Measurements from ENCODE around the gene ARL4A.

ARL4A gene

GRCh38 chr7:12716722-12717121 lies 29.3 kb downstream of the ARL4A start:
- TF ChIP-seq CTCF (conservative IDR thresholded peaks at IDR 0.05; ENCODE audit: control insufficient read depth, insufficient read depth, low read depth, low read length) = no peak
- H3K4me3 ChIP-seq (ENCODE audit: control insufficient read depth, low read depth, low read length) = no peak overlapping the region
- no peak for DNase-seq (ENCODE audit: low read depth)

DNA sequence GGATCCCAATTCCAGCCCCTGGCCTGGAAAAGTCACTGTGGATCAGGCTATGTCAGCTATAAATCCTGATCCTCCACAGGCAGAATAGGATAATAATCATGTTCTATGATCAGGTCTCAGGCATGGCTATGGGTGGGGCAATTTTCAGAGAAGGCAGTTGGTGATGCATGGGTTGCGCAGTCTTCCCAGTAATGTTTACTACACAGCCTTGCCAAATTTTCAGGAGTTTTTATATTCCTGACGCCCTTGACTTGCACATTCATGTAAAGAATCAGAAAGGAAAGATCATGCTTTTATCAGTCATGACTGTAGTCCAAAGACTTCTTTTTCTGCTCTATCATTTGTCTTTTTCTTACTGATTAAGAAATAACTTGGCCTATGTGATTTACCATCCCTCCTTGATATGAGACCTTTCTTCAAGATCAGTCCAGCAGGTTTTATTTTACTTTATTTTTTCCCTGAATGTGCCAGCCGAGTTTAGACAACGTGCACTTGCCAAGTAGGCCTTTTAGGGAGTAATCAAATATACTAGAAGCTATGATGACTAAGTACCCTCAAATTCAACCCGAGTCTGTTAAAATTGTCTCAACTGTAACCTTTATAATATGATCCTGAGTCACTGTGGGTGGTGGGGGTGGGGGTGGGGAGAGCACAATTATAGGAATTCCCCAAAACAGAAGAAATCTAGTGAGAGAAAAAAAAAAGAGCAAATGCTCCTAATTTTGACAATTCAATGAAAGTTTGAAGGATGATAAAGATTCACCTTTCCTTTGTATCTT lies 31.9 kb downstream of the ARL4A start:
- H3K4me3 ChIP-seq (ENCODE audit: control insufficient read depth, low read depth, low read length) = no peak overlapping the region
- peak; percentile 92 for DNase-seq (ENCODE audit: low read depth)
- no peak for TF ChIP-seq CTCF (conservative IDR thresholded peaks at IDR 0.05; ENCODE audit: control insufficient read depth, insufficient read depth, low read depth, low read length)

GRCh38 chr7:12719981-12720865 lies 32.8 kb downstream of the ARL4A start:
- TF ChIP-seq CTCF (conservative IDR thresholded peaks at IDR 0.05; ENCODE audit: control insufficient read depth, insufficient read depth, low read depth, low read length) = no peak
- H3K4me3 ChIP-seq (ENCODE audit: control insufficient read depth, low read depth, low read length) = no peak overlapping the region
- no peak for DNase-seq (ENCODE audit: low read depth)

GRCh38 chr7:12721286-12721830 lies 33.9 kb downstream of the ARL4A start:
- no peak for DNase-seq (ENCODE audit: low read depth)
- TF ChIP-seq CTCF (conservative IDR thresholded peaks at IDR 0.05; ENCODE audit: control insufficient read depth, insufficient read depth, low read depth, low read length) = no peak
- no peak overlapping the region for H3K4me3 ChIP-seq (ENCODE audit: control insufficient read depth, low read depth, low read length)

- no peak overlapping the region for H3K4me3 ChIP-seq (ENCODE audit: control insufficient read depth, low read depth, low read length)
- DNase-seq (ENCODE audit: low read depth) = no peak
- TF ChIP-seq CTCF (conservative IDR thresholded peaks at IDR 0.05; ENCODE audit: control insufficient read depth, insufficient read depth, low read depth, low read length) = no peak
Observed at GRCh38 chr7:12722136-12722535, 34.7 kb downstream of the ARL4A start.

DNA sequence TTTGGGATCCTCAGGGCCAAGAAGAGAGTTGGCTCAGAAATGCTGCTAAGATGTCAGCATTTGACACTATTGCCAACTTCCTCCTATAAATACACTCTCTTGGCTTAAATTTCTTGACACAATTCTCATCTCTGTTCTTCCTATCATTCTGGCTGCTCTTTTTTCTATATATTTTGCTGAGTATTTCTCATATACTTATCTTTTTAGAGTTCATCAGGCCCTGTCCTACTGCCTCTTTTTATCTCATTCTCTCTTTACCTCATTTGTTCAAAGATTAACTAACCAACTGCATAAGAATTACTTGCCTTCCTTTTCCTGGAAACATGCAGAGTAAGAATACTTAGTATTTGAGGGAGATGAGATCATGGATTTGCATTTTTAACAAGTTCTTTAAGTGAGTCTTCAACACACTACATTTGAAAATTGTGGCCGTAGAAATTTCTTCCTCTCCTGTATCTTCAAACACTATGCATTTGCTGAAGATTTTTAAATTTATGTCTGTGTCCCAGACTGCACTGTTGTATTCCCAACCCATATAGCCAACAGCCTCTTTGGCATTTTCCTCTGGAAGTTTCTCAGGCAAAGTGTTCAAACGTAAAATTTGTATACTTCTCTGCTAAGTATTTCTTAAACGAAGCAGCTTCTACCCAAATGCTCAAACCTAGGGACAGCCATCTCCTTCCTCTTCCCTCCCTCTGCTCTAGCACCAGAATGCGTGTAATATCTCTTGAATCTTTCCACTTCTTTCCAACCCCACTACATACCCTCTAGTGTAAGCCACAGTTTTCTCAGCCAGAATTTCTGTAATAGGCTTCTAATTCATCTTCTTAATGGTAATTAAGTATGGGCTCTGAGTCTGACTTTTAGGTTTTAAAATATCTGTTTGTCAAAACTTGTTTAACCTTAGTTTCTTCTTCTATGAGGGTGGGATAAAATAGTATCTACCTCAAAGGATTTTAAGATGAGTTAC lies 35.5 kb downstream of the ARL4A start:
- no peak for DNase-seq (ENCODE audit: low read depth)
- TF ChIP-seq CTCF (conservative IDR thresholded peaks at IDR 0.05; ENCODE audit: control insufficient read depth, insufficient read depth, low read depth, low read length) = no peak
- no peak overlapping the region for H3K4me3 ChIP-seq (ENCODE audit: control insufficient read depth, low read depth, low read length)
